ENCODE data around the gene ITIH4.

DNA sequence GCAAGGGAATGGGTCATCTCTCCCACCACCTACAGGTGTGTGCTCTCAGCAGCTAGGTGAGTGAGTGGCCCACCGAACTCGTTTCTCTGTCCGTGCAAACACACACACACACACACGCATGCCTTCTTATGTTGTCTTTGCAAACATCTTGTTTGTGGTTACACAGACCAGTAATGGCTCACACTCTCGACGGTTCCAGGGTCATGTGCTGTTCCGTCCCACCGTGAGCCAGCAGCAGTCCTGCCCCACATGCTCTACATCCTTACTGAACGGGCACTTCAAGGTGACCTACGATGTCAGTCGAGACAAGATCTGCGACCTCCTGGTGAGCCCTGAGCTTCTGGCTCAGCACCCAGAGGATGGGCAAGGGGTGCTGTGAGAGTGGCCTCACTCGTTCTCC lies 48.7 kb downstream of the ITIH4 start:
- TF ChIP-seq, protein P1, sequence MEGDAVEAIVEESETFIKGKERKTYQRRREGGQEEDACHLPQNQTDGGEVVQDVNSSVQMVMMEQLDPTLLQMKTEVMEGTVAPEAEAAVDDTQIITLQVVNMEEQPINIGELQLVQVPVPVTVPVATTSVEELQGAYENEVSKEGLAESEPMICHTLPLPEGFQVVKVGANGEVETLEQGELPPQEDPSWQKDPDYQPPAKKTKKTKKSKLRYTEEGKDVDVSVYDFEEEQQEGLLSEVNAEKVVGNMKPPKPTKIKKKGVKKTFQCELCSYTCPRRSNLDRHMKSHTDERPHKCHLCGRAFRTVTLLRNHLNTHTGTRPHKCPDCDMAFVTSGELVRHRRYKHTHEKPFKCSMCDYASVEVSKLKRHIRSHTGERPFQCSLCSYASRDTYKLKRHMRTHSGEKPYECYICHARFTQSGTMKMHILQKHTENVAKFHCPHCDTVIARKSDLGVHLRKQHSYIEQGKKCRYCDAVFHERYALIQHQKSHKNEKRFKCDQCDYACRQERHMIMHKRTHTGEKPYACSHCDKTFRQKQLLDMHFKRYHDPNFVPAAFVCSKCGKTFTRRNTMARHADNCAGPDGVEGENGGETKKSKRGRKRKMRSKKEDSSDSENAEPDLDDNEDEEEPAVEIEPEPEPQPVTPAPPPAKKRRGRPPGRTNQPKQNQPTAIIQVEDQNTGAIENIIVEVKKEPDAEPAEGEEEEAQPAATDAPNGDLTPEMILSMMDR (conservative IDR thresholded peaks at IDR 0.05 in 1 of 2, IDR thresholded peaks at IDR 0.05 in 1 of 2; ENCODE audit: extremely low read depth in 1 of 2, insufficient read depth in 1 of 2, low read depth in 1 of 2, low read length in 2 of 2), result no peak
- TF ChIP-seq EZH2 (IDR thresholded peaks at IDR 0.05; ENCODE audit: borderline replicate concordance, low read length), result no peak
